Thyroid gland (tissue), 4 donors: ENCODE measurements around the gene UBN1. TPM values are rescaled to one million over a fixed set of nuclear protein-coding genes. Genes with fewer than 3 reads are reported as not detected.

Experiments
- DNase-seq, 2 donors: peaks; one replicate each; pipeline ENCODE4 v3.0.0-alpha.2; 2019
- H3K27ac ChIP-seq, 3 donors: fragments of 200-600 bp; sonication (generic); 1 replicate in 2 of 3; 2 replicates in 1 of 3; pipeline ENCODE4 v1.5.1; 2016 to 2019; ENCODE audit warnings: mild to moderate bottlenecking in 1 of 3, moderate library complexity in 1 of 3
- H3K27me3 ChIP-seq: fragments of 200-600 bp; sonication (generic); one replicate; pipeline ENCODE4 v1.5.1; 2019
- H3K36me3 ChIP-seq, 2 donors: fragments of 200-600 bp; sonication (generic); one replicate each; pipeline ENCODE4 v1.5.1; 2016 to 2019
- H3K4me1 ChIP-seq, 2 donors: fragments of 200-600 bp; sonication (generic); one replicate each; pipeline ENCODE4 v1.5.1; 2017 to 2019
- H3K4me3 ChIP-seq, 3 donors: fragments of 200-600 bp; sonication (generic); replicated peaks in 1 of 3; 1 replicate in 2 of 3; 2 replicates in 1 of 3; pipeline ENCODE4 v1.5.1; 2016; ENCODE audit warnings: mild to moderate bottlenecking in 1 of 3
- H3K9me3 ChIP-seq: fragments of 200-600 bp; sonication (generic); one replicate; pipeline ENCODE4 v1.5.1; 2017
- POLR2A ChIP-seq, 2 donors: fragments of 450-650 bp; IDR thresholded peaks; one replicate each; pipeline ENCODE4 v1.6.1; 2017; ENCODE audit warnings: antibody characterized with exemption in 2 of 2, mild to moderate bottlenecking in 2 of 2, moderate library complexity in 1 of 2
- WGBS, 2 donors: methylation state at CpG; one replicate each; pipeline ENCODE4 v1.1.5; 2017; 5-methylcytosine and 5-hydroxymethylcytosine counted together
- intact Hi-C: fragments of 100-400 bp; cut with DNase I; formaldehyde crosslinking; loops from one replicate; pipeline ENCODE4 v1.15.1; 2023
- total RNA-seq, 4 donors: library from RNA; depleted of rRNA; stranded (reverse); fragments of >200 nt; gene quantifications; one replicate each; pipeline ENCODE4 v1.2.3, GENCODE V29; 2016
- TF ChIP-seq, protein P1 (sequence below), 6 experiments: fragments of 200-600 bp in 3 of 6; fragments of 450-650 bp in 3 of 6; sonication (generic) in 3 of 6; IDR thresholded peaks; one replicate each; pipeline ENCODE4 v1.5.1; 2016 to 2019; ENCODE audit warnings: antibody characterized with exemption in 6 of 6, mild to moderate bottlenecking in 2 of 6, inconsistent platforms in 1 of 6, moderate library complexity in 1 of 6

The UBN1 gene
- total RNA-seq, 4 donors from 2014 or later, result 27.9 to 40.7 (median 30.5) TPM

DNA sequence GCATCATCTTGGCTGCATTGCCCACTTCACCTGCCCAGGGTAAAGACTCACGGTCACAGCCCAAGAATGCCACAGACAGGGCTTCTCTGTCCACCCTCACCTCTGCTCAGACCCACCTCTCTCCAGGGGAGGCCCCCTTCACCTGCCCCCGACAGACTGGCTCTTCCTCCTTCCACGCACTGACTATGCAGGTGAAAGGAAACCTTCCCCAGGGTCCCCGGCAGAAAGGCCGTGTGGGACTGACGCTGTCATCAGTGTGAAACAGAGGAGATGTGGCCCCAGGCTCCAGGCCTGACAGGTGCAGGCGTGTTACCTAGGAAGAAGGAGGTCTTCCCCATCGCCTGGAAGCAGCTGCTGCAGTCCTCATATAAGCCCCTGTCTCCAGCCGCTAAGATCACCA lies 35.5 kb upstream of the UBN1 start:
- WGBS, 2 donors, result 93% methylated on average over 9 of the region's 9 CpGs; no CpG with 5 or more reads in 1 of the 2 donors
- Histone ChIP-seq H3K36me3 (peaks cover 22 to 80% of the 10 kb centered on the region in 2 donors), H3K9me3 (no peaks in the 10 kb centered on the region), H3K27ac (no peak overlapping the region), H3K4me1 (no peaks in the 10 kb centered on the region), H3K4me3 (no peak overlapping the region), H3K27me3 (no peaks in the 10 kb centered on the region)
- intact Hi-C loops, result no loop called here
- no peak for TF ChIP-seq POLR2A (IDR thresholded peaks at IDR 0.05)
- TF ChIP-seq, protein P1, sequence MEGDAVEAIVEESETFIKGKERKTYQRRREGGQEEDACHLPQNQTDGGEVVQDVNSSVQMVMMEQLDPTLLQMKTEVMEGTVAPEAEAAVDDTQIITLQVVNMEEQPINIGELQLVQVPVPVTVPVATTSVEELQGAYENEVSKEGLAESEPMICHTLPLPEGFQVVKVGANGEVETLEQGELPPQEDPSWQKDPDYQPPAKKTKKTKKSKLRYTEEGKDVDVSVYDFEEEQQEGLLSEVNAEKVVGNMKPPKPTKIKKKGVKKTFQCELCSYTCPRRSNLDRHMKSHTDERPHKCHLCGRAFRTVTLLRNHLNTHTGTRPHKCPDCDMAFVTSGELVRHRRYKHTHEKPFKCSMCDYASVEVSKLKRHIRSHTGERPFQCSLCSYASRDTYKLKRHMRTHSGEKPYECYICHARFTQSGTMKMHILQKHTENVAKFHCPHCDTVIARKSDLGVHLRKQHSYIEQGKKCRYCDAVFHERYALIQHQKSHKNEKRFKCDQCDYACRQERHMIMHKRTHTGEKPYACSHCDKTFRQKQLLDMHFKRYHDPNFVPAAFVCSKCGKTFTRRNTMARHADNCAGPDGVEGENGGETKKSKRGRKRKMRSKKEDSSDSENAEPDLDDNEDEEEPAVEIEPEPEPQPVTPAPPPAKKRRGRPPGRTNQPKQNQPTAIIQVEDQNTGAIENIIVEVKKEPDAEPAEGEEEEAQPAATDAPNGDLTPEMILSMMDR (IDR thresholded peaks at IDR 0.05), result no peak
- no peak for DNase-seq

DNA sequence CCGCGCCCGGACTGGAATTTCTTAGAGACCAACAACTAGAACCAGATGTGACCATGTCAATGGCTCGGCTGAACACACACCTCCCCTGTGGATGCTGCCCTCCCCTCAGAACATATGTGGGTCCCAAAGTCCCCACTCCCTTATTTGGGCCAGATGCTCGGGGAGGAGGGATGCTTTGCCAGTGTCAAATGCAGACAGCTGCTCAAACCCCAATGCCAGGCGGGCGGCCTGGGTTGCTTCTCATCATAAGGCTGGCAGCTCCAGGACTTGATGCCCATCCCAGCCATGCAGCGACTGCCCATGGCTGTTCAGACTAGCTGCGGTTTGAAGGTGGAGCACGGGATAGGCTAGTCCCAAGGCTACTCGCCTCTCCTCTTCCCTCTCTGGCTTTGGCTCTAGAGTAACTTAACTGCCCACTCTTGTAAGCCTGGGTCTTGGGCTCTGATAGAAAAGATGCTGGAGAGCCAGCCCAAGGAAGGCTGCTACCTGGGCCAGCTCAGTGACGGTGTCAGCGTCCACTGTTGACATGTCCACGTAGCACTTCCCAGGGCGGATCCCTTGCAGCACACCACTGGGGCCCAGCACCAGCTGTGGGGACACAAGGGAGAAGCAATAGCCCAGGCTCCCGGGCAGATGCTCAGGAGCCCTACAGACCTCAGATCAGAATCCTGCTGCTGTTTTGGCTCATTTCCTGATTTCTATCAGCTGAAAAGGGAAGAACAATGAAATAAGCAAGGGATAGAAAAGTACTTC lies 33.9 kb upstream of the UBN1 start:
- 97 to 100% methylated on average over 12 to 15 of the region's 16 CpGs for WGBS, 2 donors
- H3K36me3 ChIP-seq, result peaks cover 29 to 84% of the 10 kb centered on the region in 2 donors
- DNase-seq, result no peak

DNA sequence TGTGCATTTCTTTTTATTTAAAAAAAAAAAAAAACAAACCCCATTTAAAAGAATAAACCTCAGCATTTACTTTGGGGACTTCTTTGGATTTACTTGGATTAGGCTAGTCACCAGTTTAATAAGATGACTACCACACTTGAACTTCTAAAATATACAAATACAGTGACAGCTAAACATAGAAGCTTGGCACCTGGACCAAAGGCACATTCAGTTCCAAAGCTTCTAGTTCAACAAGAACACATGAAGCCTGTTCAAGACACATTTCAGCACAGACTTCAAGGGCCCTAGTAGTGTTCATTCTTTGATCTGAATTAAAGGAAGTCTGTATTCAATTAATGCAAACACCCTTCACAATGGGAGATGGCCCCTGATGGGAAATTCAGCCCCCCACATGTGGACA lies 33.2 kb upstream of the UBN1 start:
- Histone ChIP-seq H3K9me3 (no peaks in the 10 kb centered on the region), H3K4me1 (no peaks in the 10 kb centered on the region), H3K4me3 (no peak overlapping the region), H3K27ac (no peak overlapping the region), H3K36me3 (peaks cover 29 to 79% of the 10 kb centered on the region in 2 donors), H3K27me3 (no peaks in the 10 kb centered on the region)
- DNase-seq, result no peak
- intact Hi-C loops, result no loop called here
- TF ChIP-seq, protein P1 (IDR thresholded peaks at IDR 0.05), result no peak

More for the DNA sequence above, 33.9 kb upstream of the UBN1 start:
- H3K4me3 ChIP-seq, result no peak overlapping the region
- no peaks in the 10 kb centered on the region for H3K27me3 ChIP-seq
- TF ChIP-seq, protein P1 (IDR thresholded peaks at IDR 0.05), result no peak
- TF ChIP-seq POLR2A (IDR thresholded peaks at IDR 0.05), result no peak
- H3K9me3 ChIP-seq, result no peaks in the 10 kb centered on the region
- H3K27ac ChIP-seq, result no peak overlapping the region
- H3K4me1 ChIP-seq, result no peaks in the 10 kb centered on the region
- intact Hi-C loops, result no loop called here

DNA sequence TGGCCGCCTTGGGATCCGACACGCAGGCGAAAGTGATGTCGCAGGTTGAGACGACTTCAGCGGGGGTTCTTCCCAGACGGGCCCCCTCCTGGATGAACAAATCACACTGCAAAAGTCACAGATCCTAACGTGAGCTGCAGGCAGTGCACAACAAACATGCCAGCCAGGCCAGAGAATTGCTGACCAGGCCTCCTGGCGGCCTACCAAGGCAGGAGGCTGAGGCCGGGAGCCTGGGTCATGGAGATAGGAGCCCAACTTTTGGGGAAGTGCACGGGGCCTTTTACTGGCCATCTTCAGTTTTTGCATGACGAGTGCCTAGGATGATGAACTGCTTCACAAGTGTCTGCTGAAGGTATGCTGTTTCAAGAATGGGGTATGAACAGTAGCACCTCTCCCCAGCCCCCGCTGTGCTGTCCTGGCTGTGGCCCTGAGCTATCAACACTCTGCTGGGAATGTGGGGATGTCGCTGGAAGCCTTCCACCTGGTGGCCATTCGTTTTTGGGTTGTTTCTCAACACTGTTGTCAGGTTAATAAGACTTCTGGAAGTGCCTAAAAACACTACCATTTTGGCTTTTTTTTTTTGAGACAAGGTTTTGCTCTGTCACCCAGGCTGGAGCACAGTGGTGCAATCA lies 32.6 kb upstream of the UBN1 start:
- H3K27ac ChIP-seq, result no peak overlapping the region
- peaks cover 29 to 74% of the 10 kb centered on the region in 2 donors for H3K36me3 ChIP-seq
- intact Hi-C loops, result no loop called here
- no peaks in the 10 kb centered on the region for H3K4me1 ChIP-seq
- WGBS, 2 donors, result 90 to 91% methylated on average over 14 to 16 of the region's 16 CpGs
- H3K27me3 ChIP-seq, result no peaks in the 10 kb centered on the region
- TF ChIP-seq, protein P1 (IDR thresholded peaks at IDR 0.05), result no peak
- TF ChIP-seq POLR2A (IDR thresholded peaks at IDR 0.05), result no peak
- DNase-seq, result no peak
- no peaks in the 10 kb centered on the region for H3K9me3 ChIP-seq
- H3K4me3 ChIP-seq, result no peak overlapping the region

DNA sequence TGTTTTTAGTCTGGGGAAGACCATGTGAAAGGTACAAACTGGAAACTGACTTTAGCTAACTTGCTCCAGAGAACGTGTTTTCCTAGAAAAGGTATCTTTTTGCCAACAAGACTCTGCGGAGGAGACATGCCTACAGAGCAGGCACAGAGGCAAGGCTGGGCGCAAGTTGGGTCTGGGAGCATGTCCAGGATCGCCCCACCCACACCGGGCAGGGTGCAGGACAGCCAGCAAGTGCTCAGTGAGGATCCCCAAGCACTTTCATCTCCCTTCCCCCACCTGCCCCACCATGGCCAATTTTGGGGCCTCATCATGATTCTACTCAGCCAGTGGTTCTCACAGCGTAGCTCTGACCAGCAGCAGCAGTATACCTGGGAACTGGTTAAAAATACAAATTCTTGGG lies 26.6 kb upstream of the UBN1 start:
- 92 to 93% methylated on average over 6 of the region's 6 CpGs for WGBS, 2 donors
- Histone ChIP-seq H3K27ac (no peak overlapping the region), H3K4me1 (no peaks in the 10 kb centered on the region), H3K9me3 (no peaks in the 10 kb centered on the region), H3K36me3 (peaks cover 41 to 72% of the 10 kb centered on the region in 2 donors), H3K27me3 (no peaks in the 10 kb centered on the region), H3K4me3 (no peak overlapping the region)
- DNase-seq, result no peak
- intact Hi-C loops, result no loop called here
- no peak for TF ChIP-seq POLR2A (IDR thresholded peaks at IDR 0.05)
- TF ChIP-seq, protein P1 (IDR thresholded peaks at IDR 0.05), result no peak
